AG04449 (cell line): ENCODE data around the gene ZNF516.
"Not testable (repeated sequence)": the region's sequence is repeated elsewhere in the genome, so short reads cannot be mapped to it uniquely, and the experiment has no call there.

Experiments
- CTCF ChIA-PET: fragments of 350-600 bp; formaldehyde crosslinking; extraction: SDS; loops from one replicate; lab custom pipeline; 2021; ENCODE audit warnings: antibody characterized with exemption; lab: Yijun Ruan, JAX
- POLR2A ChIA-PET: fragments of 400-600, 350-600 bp; formaldehyde crosslinking; extraction: SDS; loops from one replicate; lab custom pipeline; 2020; ENCODE audit warnings: antibody characterized with exemption, inconsistent platforms; lab: Yijun Ruan, JAX
- DNase-seq: peaks from one replicate; pipeline ENCODE4 v3.0.0-alpha.2; 2010; ENCODE audit warnings: low read depth, low spot score
- H3K4me3 ChIP-seq: 2 replicates; pipeline ENCODE4 v1.5.1; 2011; ENCODE audit warnings: low read depth, mild to moderate bottlenecking, control low read depth, low read length
- CTCF ChIP-seq: IDR thresholded peaks from one replicate; pipeline ENCODE4 v1.5.1; 2011; ENCODE audit warnings: mild to moderate bottlenecking, moderate library complexity, low read length, control low read depth, inconsistent platforms; ENCODE audit not compliant: insufficient read depth; ENCODE audit errors: missing control alignments

Gene ZNF516

GRCh38 chr18:76479351-76480238 is 15.4 kb downstream of the ZNF516 start:
- ChIA-PET POLR2A (no interaction called here), CTCF (interaction anchor here (0.9 to 1.6 kb wide), 2 partner anchors 9 to 71 kb away, joined by 3 to 4 read pairs; no protein-coding TSS in a partner anchor)
- no peak overlapping the region for H3K4me3 ChIP-seq
- TF ChIP-seq CTCF = no peak
- DNase-seq = no peak

GRCh38 chr18:76476665-76477561 is 18.1 kb downstream of the ZNF516 start:
- POLR2A ChIA-PET = no interaction called here
- DNase-seq = peak; percentile 85
- CTCF ChIA-PET = interaction anchor here (1.0 to 1.4 kb wide), 3 partner anchors 12 to 79 kb away, joined by 3 to 8 read pairs (median 4); no protein-coding TSS in a partner anchor
- peak overlapping the region; percentile 52 for H3K4me3 ChIP-seq
- no peak for TF ChIP-seq CTCF

- no peak for DNase-seq
- H3K4me3 ChIP-seq = no peak overlapping the region
- POLR2A ChIA-PET = no interaction called here
- no peak for TF ChIP-seq CTCF
- CTCF ChIA-PET = interaction anchor here (1.0 to 1.4 kb wide), 2 partner anchors 13 to 77 kb away, joined by 3 to 8 read pairs; no protein-coding TSS in a partner anchor
Measured at GRCh38 chr18:76475450-76476194, 19.4 kb downstream of the ZNF516 start.

- no peak for TF ChIP-seq CTCF
- H3K4me3 ChIP-seq = no peak overlapping the region
- ChIA-PET POLR2A (interaction anchor here (0.6 kb wide), 1 partner anchor 362 kb away, joined by 3 read pairs; no protein-coding TSS in a partner anchor), CTCF (interaction anchor here (0.9 to 1.3 kb wide), 2 partner anchors 20 to 76 kb away, joined by 3 to 8 read pairs; no protein-coding TSS in a partner anchor)
- no peak for DNase-seq
Measured at GRCh38 chr18:76474824-76475223, 20.2 kb downstream of the ZNF516 start.

- ChIA-PET CTCF (interaction anchor here (0.6 to 1.8 kb wide), 4 partner anchors 15 to 193 kb away, joined by 3 to 8 read pairs (median 4); no protein-coding TSS in a partner anchor), POLR2A (interaction anchor here (0.6 to 0.7 kb wide), 2 partner anchors 11 to 13 kb away, joined by 3 to 6 read pairs; no protein-coding TSS in a partner anchor)
- not testable (repeated sequence) for H3K4me3 ChIP-seq, DNase-seq
Measured at GRCh38 chr18:76473521-76473920, 21.5 kb downstream of the ZNF516 start.

- DNase-seq = no peak
- TF ChIP-seq CTCF = no peak
- H3K4me3 ChIP-seq = no peak overlapping the region
- POLR2A ChIA-PET = no interaction called here
- CTCF ChIA-PET = interaction anchor here (1.1 to 1.8 kb wide), 2 partner anchors 15 kb away, joined by 3 to 6 read pairs; no protein-coding TSS in a partner anchor
Measured at GRCh38 chr18:76472829-76473228, 22.2 kb downstream of the ZNF516 start.
